Peyer's patch (tissue), 4 donors: Measurements from ENCODE around the gene JPT2.

Source experiments
- POLR2A ChIP-seq, 2 donors: fragments of 450-650 bp; IDR thresholded peaks; one replicate each; pipeline ENCODE4 v1.5.1; 2017; ENCODE audit warnings: antibody characterized with exemption in 2 of 2, mild to moderate bottlenecking in 2 of 2, moderate library complexity in 2 of 2
- TF ChIP-seq, protein P1 (sequence below), 6 experiments: fragments of 450-650 bp in 4 of 6; fragments of 200-600 bp in 2 of 6; sonication (generic) in 1 of 6; IDR thresholded peaks; one replicate each; pipeline ENCODE4 v1.5.1; 2017 to 2019; ENCODE audit warnings: antibody characterized with exemption in 6 of 6, mild to moderate bottlenecking in 3 of 6, moderate library complexity in 1 of 6

GRCh38 chr16:1715220-1715619 is 37.1 kb downstream of the JPT2 start:
- TF ChIP-seq, protein P1, sequence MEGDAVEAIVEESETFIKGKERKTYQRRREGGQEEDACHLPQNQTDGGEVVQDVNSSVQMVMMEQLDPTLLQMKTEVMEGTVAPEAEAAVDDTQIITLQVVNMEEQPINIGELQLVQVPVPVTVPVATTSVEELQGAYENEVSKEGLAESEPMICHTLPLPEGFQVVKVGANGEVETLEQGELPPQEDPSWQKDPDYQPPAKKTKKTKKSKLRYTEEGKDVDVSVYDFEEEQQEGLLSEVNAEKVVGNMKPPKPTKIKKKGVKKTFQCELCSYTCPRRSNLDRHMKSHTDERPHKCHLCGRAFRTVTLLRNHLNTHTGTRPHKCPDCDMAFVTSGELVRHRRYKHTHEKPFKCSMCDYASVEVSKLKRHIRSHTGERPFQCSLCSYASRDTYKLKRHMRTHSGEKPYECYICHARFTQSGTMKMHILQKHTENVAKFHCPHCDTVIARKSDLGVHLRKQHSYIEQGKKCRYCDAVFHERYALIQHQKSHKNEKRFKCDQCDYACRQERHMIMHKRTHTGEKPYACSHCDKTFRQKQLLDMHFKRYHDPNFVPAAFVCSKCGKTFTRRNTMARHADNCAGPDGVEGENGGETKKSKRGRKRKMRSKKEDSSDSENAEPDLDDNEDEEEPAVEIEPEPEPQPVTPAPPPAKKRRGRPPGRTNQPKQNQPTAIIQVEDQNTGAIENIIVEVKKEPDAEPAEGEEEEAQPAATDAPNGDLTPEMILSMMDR (IDR thresholded peaks at IDR 0.05), result no peak
- TF ChIP-seq POLR2A (IDR thresholded peaks at IDR 0.05), result no peak
